Right lobe of liver (tissue), 6 donors: ENCODE data around the gene DYNC1I2. TPM values are rescaled to one million over a fixed set of nuclear protein-coding genes. Genes with fewer than 3 reads are reported as not detected.

Experiments used
- ATAC-seq, 4 donors: fragments of 200-7000 bp; cut with Tn5 transposase; one replicate each; pipeline ENCODE4 v1.9.1; 2020; ENCODE audit warnings: mild to moderate bottlenecking in 4 of 4, moderate library complexity in 4 of 4
- DNase-seq, 3 donors: peaks; one replicate each; pipeline ENCODE4 v3.0.0-alpha.2; 2020
- H3K27ac ChIP-seq, 3 donors: fragments of 200-600 bp; one replicate each; pipeline ENCODE4 v1.8.0; 2022
- H3K27me3 ChIP-seq, 2 donors: fragments of 200-600 bp; one replicate each; pipeline ENCODE4 v1.8.0; 2022
- H3K36me3 ChIP-seq, 4 donors: fragments of 200-600 bp; sonication (generic) in 1 of 4; one replicate each; pipeline versions ENCODE4 v1.5.1 to v1.8.0; 2017 to 2022; ENCODE audit warnings: control low read depth in 1 of 4
- H3K4me1 ChIP-seq, 4 donors: fragments of 200-600 bp; sonication (generic) in 1 of 4; one replicate each; pipeline versions ENCODE4 v1.5.1 to v1.8.0; 2017 to 2022; ENCODE audit warnings: control low read depth in 1 of 4
- H3K4me3 ChIP-seq, 3 donors: fragments of 200-600 bp; one replicate each; pipeline ENCODE4 v1.8.0; 2022
- H3K9me3 ChIP-seq, 4 donors: fragments of 200-600 bp; sonication (generic) in 1 of 4; one replicate each; pipeline versions ENCODE4 v1.5.1 to v1.8.0; 2017 to 2022; ENCODE audit warnings: control low read depth in 1 of 4
- CTCF ChIP-seq, 4 donors: fragments of 200-600 bp in 3 of 4; fragments of 450-650 bp in 1 of 4; IDR thresholded peaks; one replicate each; pipeline versions ENCODE4 v1.5.1 to v1.8.0; 2016 to 2022; ENCODE audit warnings: antibody characterized with exemption in 4 of 4, mild to moderate bottlenecking in 2 of 4
- POLR2A ChIP-seq: fragments of 450-650 bp; IDR thresholded peaks from one replicate; pipeline ENCODE4 v1.6.1; 2017; ENCODE audit warnings: antibody characterized with exemption, mild to moderate bottlenecking
- WGBS: methylation state at CpG from one replicate; pipeline ENCODE4 v1.1.6; 2018; ENCODE audit warnings: low coverage, low lambda C conversion rate; ENCODE audit not compliant: insufficient coverage; ENCODE audit errors: missing lambda C conversion rate; 5-methylcytosine and 5-hydroxymethylcytosine counted together
- intact Hi-C, 2 donors: fragments of 100-400 bp; cut with DNase I; formaldehyde crosslinking; loops; one replicate each; pipeline versions ENCODE4 v1.11.2 to v1.14.1; 2022
- total RNA-seq, 6 experiments: library from RNA; depleted of rRNA in 2 of 6; stranded (reverse); fragments of >200 nt in 2 of 6; fragmentation: NEBNext Ultra II Directional in 3 of 6; extraction: Animal tissue kit (Norgen Biotek cat#: 25700) in 3 of 6; gene quantifications; one replicate each; pipeline versions ENCODE4 v1.1.0 to v1.2.4, GENCODE V29; 2016 to 2023
- donor health status: DM: no; HTN: yes; CAD: no.
- donor health status: DM: no; HTN: no; CAD: no.
- donor health status: DM: no; HTN: no; CAD: no.
- donor health status: DM: no; HTN: yes; CAD: no.
- donor health status: DM: no; HTN: yes; CAD: no.

The DYNC1I2 gene
- total RNA-seq, 6 experiments from 2014 or later: 19.1 to 33.6 (median 28.6) TPM

GRCh38 chr2:171673905-171674304, 13.4 kb upstream of the DYNC1I2 start:
- no peaks in the 10 kb centered on the region for H3K36me3 ChIP-seq
- TF ChIP-seq CTCF (IDR thresholded peaks at IDR 0.05) (no peak), POLR2A (no peak)
- DNase-seq (no peak), ATAC-seq (no peak)
- intact Hi-C loops: no loop called here
- H3K9me3 ChIP-seq: no peaks in the 10 kb centered on the region
- H3K4me1 ChIP-seq: no peaks in the 10 kb centered on the region
- H3K27ac ChIP-seq: no peak overlapping the region
- no peak overlapping the region for H3K4me3 ChIP-seq
- no peaks in the 10 kb centered on the region for H3K27me3 ChIP-seq
- 28% methylated on average over 1 of the region's 1 CpG for WGBS

- WGBS: 81% methylated on average over 6 of the region's 7 CpGs
- Histone ChIP-seq H3K4me3 (no peak overlapping the region), H3K9me3 (no peaks in the 10 kb centered on the region), H3K27me3 (no peaks in the 10 kb centered on the region), H3K36me3 (no peaks in the 10 kb centered on the region), H3K4me1 (no peaks in the 10 kb centered on the region), H3K27ac (no peak overlapping the region)
- DNase-seq (no peak), ATAC-seq (no peak)
- TF ChIP-seq POLR2A (no peak), CTCF (IDR thresholded peaks at IDR 0.05) (no peak)
- intact Hi-C loops: no loop called here
Observed at GRCh38 chr2:171675810-171676345, 11.4 kb upstream of the DYNC1I2 start.

- ATAC-seq: no peak
- H3K27ac ChIP-seq: no peak overlapping the region
- no peaks in the 10 kb centered on the region for H3K4me1 ChIP-seq
- intact Hi-C loops: no loop called here
- no peak overlapping the region for H3K4me3 ChIP-seq
- DNase-seq: no peak
- H3K36me3 ChIP-seq: no peaks in the 10 kb centered on the region
- WGBS: 100% methylated on average over 1 of the region's 1 CpG
- no peaks in the 10 kb centered on the region for H3K27me3 ChIP-seq
- TF ChIP-seq POLR2A: no peak
- H3K9me3 ChIP-seq: no peaks in the 10 kb centered on the region
Observed at GRCh38 chr2:171678619-171679018, 8.7 kb upstream of the DYNC1I2 start.

DNA sequence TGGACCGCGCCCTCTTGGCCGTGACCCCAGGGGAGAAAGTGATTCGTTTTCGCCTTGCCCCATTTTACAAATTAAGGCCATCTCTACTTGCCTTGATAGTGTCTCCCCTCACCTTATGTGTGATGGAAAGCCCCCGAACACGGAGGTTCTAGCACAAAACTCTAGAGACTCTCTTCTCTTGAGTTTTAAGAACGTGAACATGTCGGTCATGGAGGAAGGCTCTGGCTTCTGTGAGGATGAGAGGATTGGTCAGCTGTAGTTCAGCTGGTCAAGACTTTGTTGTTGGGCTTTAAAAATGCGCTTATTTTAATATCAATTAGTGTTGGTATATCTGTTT, 828 bp downstream of the DYNC1I2 start:
- no peaks in the 10 kb centered on the region for H3K27me3 ChIP-seq
- H3K9me3 ChIP-seq: no peaks in the 10 kb centered on the region
- H3K27ac ChIP-seq: peak overlapping the region; percentile 75 to 79 (median 77)
- intact Hi-C loops: no loop called here
- WGBS: 0% methylated on average over 9 of the region's 10 CpGs
- peak in 1 of 4 donors; percentile 2 for ATAC-seq
- TF ChIP-seq POLR2A: no peak
- TF ChIP-seq CTCF (IDR thresholded peaks at IDR 0.05): no peak
- DNase-seq: no peak
- peaks cover 0 to 6% (median 1%) of the 10 kb centered on the region in 4 donors for H3K36me3 ChIP-seq
- peaks cover 0 to 10% (median 5%) of the 10 kb centered on the region in 4 donors for H3K4me1 ChIP-seq
- peak overlapping the region; percentile 94 to 96 (median 95) for H3K4me3 ChIP-seq

GRCh38 chr2:171692331-171692730, 5.1 kb downstream of the DYNC1I2 start:
- intact Hi-C loops: no loop called here
- H3K36me3 ChIP-seq: peaks cover 0 to 9% (median 4%) of the 10 kb centered on the region in 4 donors
- DNase-seq (no peak), ATAC-seq (no peak)
- H3K4me3 ChIP-seq: no peak overlapping the region
- 50% methylated on average over 1 of the region's 1 CpG for WGBS
- no peaks in the 10 kb centered on the region for H3K27me3 ChIP-seq
- no peaks in the 10 kb centered on the region for H3K9me3 ChIP-seq
- H3K4me1 ChIP-seq: peaks cover 0 to 10% (median 5%) of the 10 kb centered on the region in 4 donors
- TF ChIP-seq CTCF (IDR thresholded peaks at IDR 0.05): no peak
- no peak for TF ChIP-seq POLR2A
- no peak overlapping the region for H3K27ac ChIP-seq
